Hematopoietic multipotent progenitor cell treated with erythropoietin and hydrocortisone succinate and interleukin-3 and kit ligand, for 15 days (in vitro differentiated cells): ENCODE measurements around the gene THBS4.

Source experiments
- DNase-seq: peaks from one replicate; pipeline ENCODE4 v3.0.0-alpha.2; 2015; ENCODE audit warnings: low spot score

THBS4 gene

GRCh38 chr5:80116465-80116864, 81.3 kb downstream of the THBS4 start:
- no peak for DNase-seq

GRCh38 chr5:80117446-80117845, 82.3 kb downstream of the THBS4 start:
- no peak for DNase-seq

- no peak for DNase-seq
These were observed 84.2 kb downstream of the THBS4 start for GRCh38 chr5:80119372-80119771.

GRCh38 chr5:80122579-80122978, 87.4 kb downstream of the THBS4 start:
- DNase-seq = no peak

- DNase-seq = no peak
These were observed 89.2 kb downstream of the THBS4 start for GRCh38 chr5:80124121-80124918.

GRCh38 chr5:80125022-80125961, 90.1 kb downstream of the THBS4 start:
- no peak for DNase-seq

GRCh38 chr5:80125962-80126480, 90.9 kb downstream of the THBS4 start:
- DNase-seq = no peak

GRCh38 chr5:80127116-80127552, 92.0 kb downstream of the THBS4 start:
- DNase-seq = no peak

GRCh38 chr5:80128141-80128540, 93.0 kb downstream of the THBS4 start:
- no peak for DNase-seq

GRCh38 chr5:80129146-80129545, 94.0 kb downstream of the THBS4 start:
- DNase-seq = no peak
